Measurements from ENCODE around the gene MAST2.

- TF ChIP-seq CTCF (conservative IDR thresholded peaks at IDR 0.05; ENCODE audit: low read depth, low read length) (no peak), USF2 (IDR thresholded peaks at IDR 0.05; ENCODE audit: low read depth, low read length) (no peak), RAD21 (IDR thresholded peaks at IDR 0.05; ENCODE audit: low read length) (no peak), CEBPB (IDR thresholded peaks at IDR 0.05; ENCODE audit: low read depth, low read length) (no peak), POLR2A (IDR thresholded peaks at IDR 0.05; ENCODE audit: low read depth, low read length) (no peak), RCOR1 (IDR thresholded peaks at IDR 0.05; ENCODE audit: insufficient replicate concordance, low read length) (no peak)
Measured at GRCh38 chr1:45834689-45835088, 31.3 kb downstream of the MAST2 start.

Measured in IMR-90 (cell line).